Measurements from ENCODE around the gene PLRG1.

Gene PLRG1

DNA sequence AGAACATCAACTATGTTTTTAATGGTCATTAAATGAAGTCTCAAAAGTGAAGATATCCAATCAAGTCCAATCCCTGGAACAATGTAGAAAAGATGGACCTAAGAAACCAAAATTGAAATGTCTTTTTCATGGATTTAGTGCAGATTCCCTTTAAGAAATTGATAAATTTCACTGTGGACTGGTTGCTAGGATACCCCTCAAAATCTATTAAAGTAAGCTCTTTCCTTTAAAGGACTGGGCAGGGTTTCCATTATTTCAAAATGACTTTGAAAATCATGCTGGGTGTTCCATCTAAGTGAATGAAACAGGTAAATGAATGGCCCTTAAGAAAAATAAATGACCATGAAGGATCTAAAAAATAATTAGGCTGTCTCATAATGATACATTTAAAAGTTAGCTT lies 28.6 kb downstream of the PLRG1 start:
- no peak for DNase-seq (ENCODE audit: low read depth in 2 of 3, low spot score in 2 of 3)

DNA sequence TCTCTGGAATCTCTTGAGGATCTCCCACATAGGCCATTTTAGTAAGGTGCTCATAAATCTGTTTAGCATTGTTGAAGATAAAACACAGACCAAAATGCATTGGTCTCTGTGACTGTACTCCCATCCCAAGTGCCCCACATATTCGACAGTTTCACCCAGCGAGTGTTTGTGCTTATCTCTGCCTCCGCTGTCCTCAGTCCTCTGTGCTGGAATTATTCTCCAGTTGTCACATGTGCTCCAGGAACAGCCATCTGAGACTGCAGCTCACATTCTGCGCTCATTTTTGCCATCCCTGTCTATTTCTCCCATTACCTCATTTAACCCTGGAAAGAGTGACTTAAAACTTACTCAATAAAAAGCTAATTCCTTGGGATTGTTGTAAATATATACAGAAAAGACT lies 31.0 kb downstream of the PLRG1 start:
- no peak for DNase-seq (ENCODE audit: low read depth in 2 of 3, low spot score in 2 of 3)

DNA sequence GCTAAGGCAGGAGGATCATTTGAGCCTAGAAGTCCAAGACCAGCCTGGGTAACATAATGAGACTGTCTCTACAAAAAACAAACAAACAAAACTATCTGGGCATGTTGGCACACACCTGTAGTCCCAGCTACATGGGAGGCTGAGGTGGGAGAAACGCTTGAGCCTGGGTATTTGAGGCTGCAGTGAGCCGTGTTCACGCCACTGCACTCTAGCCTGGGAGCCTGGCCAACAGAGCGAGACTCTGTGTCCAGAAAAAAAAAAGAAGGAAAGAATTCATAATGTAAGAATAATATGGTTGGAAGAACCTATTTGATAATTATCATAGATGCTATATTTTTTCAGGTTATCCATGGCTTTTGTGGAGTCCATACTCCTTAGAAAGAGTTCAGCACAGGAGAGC lies 32.6 kb downstream of the PLRG1 start:
- no peak for DNase-seq (ENCODE audit: low read depth in 2 of 3, low spot score in 2 of 3)

DNA sequence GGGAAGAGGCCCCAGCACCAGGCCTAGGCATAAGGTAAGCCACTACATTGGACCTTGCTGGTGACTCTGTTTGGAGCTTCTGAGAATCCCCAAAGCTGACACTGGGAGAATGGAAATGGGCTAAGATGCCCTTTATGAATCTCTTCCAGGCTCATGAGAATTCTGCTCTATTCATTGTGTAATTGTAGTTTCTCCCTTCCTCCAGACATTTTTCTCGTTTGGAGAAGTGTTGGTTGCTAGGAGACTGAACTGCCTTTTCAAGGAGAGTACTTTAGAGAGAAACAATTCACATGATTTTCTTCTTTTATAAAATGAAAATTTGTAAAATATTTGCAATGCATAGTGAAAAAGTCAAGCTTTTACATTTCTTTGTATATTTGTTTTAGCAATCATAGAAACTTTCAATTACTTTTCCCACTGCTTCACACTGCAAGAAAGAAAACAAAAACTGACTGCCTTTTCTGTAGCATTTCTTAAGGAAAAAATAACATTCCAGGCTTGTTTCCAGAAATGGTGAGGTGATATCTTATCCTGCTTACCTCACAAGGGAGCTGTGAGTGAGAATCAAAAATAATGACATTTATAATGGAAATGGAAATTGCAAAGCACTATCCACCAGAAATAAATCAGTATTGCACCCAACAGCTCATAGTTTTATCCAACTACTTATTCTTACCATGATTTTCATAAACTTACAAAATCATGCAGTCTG lies 33.7 kb downstream of the PLRG1 start:
- DNase-seq (ENCODE audit: low read depth in 2 of 3, low spot score in 2 of 3) = no peak

DNA sequence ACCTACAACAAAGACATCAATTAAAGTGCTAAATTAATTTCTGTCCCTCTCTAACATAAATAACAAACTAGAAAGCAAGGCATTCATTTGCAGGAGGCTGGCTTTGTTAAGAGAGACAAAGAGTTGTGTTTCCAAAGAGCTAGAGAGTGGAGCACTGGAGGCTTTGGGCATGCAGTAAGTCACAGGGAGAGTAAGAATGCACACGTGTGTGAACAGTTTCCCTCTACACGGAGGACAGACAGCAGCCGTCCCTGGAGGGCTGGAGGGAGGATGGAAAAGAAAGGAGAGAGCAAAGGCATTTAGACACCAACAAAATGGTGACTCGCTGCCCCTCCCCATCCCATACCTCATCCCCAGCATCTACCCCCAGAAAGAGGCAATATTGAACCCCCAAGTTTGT lies 38.2 kb downstream of the PLRG1 start:
- no peak for DNase-seq (ENCODE audit: low read depth in 2 of 3, low spot score in 2 of 3)

DNA sequence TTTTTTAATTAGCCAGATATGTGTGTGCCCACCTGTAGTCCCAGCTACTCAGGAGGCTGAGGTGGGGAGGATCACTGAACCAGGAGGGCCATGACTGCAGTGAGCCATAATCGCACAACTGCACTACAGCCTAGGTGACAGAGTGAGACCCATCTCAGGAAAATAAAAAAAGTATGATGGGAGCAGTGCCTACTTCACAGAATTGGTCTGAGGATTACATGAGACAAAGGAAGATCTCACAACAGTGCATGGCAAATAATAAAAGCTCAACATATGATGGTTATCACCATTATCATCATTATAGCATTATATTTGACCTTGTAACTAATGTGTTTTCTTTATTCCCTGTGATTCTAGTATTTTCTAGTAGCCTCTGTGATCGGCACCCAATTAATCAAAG lies 38.7 kb downstream of the PLRG1 start:
- DNase-seq (ENCODE audit: low read depth in 2 of 3, low spot score in 2 of 3) = no peak

DNA sequence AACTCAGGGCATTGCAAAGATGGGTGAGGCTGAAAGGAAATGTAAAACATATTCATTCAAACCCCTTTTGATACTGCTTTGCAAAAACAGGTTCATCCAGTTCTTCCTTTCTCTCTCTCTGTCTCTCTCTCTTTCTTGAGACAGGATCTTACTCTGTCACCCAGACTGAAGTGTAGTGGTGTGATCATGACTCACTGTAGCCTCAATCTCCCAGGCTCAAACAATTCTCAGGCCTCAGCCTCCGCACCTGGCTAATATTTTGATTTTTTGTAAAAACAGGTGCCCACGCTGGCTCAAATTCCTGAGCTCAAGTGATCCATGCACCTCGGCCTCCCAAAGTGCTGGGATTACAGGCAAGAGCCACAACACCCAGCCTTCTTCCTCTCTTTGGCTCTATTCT lies 43.0 kb downstream of the PLRG1 start:
- no peak for DNase-seq (ENCODE audit: low read depth in 2 of 3, low spot score in 2 of 3)

DNA sequence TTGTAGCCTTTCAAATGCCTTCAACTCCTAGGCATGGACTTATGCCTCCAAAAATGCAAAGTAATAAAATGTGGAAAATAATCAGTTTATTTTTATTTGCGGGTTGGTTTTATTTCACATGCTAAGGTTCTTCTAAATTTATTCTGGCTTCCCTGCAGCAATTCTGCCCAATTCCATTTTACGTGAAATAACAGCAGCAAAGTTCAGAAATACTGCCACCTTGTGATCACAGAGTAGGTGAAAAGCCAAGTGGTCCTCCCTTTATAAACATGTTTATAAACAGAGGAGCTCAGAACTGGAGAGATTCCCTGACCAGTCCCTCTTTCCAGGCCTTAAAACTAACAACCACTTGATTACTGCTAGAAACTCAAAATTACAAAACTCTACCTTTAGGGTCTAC lies 43.9 kb downstream of the PLRG1 start:
- DNase-seq (ENCODE audit: low read depth in 2 of 3, low spot score in 2 of 3) = no peak

DNA sequence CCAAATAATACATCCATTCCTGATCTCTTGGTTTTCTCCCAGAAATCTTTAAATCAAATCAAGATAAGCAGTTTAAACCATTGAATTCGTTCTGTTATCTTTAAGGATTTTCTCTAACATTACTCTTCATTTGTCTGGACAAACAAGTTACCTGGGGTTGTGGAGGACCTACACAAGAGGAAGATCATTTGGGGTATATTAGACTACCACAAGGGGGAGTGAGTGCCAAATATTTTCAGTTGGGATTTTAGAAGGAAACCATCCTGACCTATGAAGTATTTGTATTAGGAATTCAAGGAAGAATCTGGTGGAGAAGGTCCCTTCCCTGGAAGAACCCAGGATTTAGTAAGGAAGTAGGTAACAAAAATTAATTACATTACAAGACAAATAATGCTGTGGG lies 46.6 kb downstream of the PLRG1 start:
- DNase-seq (ENCODE audit: low read depth in 2 of 3, low spot score in 2 of 3) = no peak

DNA sequence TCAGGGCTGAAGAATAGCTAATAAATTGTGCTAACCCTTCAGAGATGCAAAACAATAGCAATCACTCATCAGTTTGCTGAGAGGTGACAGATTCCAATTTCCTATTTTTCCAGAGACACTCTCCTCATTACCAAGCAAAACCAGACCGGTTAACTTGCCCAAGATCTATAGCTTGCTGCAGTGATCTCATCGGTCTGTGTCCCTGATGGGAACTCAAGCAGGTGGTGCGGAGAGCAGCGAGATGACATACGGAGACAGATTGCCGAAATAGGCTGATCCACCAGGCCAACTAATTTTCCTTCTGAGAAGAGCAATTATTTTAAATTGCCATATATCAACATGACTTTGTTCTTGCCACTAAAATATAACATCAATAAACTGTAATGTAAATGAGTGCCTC lies 48.1 kb downstream of the PLRG1 start:
- no peak for DNase-seq (ENCODE audit: low read depth in 2 of 3, low spot score in 2 of 3)

DNA sequence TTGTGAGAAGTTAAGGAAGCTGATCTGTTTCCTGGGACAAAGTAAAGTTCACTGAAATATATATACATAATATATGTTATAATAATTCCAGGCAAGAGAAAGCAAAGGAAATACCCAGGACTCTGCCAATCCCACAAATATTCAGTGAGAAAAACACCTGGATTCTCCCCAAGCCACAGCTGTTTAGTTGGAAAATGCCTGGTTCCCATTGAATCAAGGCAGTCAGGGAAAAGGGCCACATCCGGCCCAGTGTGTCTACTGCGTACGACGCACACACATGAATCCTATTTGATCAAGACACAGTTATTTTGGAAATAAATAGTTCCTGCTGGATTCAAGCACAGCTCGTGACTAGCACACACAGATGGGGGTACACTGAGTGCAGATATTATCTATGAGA lies 52.3 kb downstream of the PLRG1 start:
- DNase-seq (ENCODE audit: low read depth in 2 of 3, low spot score in 2 of 3) = no peak

DNA sequence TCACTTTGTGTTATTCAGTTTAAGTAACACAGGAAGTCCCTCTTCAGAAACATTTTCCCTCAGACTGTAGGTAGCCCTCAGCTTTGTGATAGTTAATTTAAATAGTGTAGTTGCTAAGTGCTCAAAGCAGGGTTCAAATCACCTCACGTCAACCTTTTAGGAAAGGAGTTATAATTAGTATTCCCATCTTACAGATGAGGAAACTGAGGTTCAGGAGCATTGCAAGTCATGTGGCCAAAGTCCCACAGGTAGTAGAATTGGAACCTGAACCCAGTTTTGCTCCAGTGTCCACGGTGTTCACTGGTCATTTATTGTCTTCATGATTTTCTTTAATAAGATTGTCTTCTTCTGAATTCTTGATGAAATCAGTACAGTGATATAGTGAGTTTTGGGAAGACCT lies 54.3 kb downstream of the PLRG1 start:
- no peak for DNase-seq (ENCODE audit: low read depth in 2 of 3, low spot score in 2 of 3)

DNA sequence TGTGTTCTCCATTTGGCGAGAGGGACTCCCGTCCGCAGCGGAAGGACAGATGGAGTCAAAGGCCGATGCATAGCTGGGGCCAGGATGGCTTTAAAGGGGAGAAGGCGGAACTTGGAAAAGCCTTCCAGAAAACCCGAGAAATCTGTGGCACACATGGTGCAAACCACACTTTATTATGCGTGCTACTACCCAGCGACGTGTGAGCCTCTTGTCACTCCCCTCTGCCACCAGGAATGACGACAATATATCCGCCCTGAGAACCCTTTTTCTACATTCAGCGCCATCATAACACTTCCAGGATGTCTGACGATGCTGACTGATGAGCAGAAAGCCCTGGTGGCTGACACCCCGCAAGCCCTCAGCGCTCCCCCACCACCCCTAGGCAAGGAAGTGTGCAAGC lies 57.9 kb downstream of the PLRG1 start:
- DNase-seq (ENCODE audit: low read depth in 2 of 3, low spot score in 2 of 3) = no peak

DNA sequence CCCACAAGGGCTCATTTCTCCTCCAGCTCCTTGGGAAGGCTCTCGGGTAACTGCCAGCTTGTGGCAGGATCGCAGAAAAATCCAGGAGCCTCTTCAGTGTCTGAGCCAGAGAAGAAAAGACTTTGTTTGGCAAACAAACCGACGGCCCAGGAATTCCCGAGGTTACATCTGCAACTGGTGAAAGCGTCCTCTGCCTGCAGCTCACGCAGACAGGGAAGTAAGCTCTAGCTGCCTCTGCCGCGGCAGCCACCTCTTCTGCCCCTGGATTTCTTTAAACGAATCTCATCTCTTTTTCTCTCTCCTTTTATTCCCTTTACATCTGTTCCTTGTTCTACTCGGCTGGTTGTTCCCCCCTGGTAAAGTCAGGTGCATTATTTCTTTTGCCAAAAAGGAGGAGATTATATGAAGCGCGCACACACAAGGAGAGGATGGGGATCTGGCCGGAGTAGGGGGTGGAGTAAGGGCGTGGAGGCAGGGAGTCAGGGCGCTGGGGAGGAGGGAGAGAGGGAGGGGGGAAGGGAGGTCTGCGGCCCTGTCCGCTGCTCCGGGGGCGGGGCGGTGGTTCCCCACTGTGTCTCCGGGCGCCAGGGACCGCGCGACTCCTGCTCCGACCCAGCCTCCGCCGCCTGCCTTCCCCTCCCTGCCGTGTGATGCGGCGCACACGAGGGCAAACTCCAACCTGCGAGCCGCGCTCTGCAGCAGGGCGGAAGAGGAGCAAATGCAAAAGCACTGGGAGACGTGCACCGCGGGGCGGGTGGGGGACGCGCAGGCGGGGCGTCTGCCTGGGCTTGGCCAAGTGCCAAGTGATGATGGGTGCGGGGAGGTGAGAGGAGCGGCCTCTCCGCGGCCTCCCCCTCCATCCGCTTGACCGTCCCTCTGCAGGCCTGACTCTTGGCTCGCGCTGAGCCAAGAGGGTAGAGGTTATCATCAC lies 58.6 kb downstream of the PLRG1 start, which contains the start of gene DCHS2:
DCHS2 (minus strand) TSS at position 459 of the 931 bp plus-strand sequence; CDS start at position 15, 444 bp downstream.
- no peak for DNase-seq (ENCODE audit: low read depth in 2 of 3, low spot score in 2 of 3)

DNA sequence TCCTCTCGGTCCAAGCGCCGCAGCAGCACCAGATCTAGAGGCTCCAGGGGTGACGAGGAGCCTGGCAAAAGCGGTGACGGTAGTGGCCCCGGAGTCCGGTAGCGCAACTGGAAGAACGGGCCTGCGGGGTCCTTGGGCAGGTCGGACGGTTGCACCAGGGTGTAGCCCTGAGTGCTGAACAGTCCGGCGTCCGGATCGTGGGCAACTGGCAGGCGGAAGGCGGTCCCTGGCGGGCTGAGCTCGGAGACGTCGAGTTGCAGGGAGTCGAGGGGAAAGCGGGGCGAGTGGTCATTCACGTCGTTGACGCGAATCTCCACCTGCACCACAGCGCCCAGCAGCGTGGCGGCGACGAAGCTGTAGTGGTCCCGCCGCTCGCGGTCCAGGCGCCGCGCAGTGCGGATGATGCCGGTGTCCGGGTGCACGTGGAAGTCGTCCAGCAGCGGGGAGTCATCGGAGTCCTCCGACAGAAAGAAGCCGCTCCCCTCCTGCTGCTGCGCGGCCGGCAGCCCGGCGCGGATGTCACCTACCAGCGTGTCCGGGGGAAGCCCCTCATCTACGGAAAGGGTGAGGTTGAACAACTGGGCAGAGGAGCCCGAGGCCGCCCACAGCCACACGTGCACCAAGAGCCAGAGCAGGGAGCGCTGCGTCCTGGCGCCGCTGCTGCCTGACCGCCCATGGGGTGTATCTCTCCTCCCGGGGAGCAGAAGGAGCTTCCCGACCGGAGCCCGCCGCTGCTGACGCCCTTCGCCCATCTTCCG lies 59.4 kb downstream of the PLRG1 start:
- DNase-seq (ENCODE audit: low read depth in 2 of 3, low spot score in 2 of 3) = peak in 1 of 3 experiments; percentile 9

DNA sequence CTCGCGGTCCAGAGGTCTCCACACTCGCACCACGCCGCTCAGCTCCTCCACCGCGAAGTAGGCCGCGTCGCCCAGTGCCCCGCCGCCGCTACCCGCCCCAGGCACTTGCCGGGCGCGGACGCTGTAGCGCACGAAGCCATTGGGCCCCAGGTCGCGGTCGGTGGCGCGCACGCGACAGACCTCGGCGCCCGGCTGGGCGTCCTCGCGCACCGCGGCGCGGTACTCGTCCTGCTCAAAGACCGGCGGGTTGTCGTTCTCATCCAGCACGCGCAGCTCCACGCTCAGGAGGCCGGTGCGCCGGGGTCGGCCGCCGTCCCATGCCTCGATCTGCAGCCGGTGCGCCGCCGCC lies 60.0 kb downstream of the PLRG1 start:
- DNase-seq (ENCODE audit: low read depth in 2 of 3, low spot score in 2 of 3) = no peak

DNA sequence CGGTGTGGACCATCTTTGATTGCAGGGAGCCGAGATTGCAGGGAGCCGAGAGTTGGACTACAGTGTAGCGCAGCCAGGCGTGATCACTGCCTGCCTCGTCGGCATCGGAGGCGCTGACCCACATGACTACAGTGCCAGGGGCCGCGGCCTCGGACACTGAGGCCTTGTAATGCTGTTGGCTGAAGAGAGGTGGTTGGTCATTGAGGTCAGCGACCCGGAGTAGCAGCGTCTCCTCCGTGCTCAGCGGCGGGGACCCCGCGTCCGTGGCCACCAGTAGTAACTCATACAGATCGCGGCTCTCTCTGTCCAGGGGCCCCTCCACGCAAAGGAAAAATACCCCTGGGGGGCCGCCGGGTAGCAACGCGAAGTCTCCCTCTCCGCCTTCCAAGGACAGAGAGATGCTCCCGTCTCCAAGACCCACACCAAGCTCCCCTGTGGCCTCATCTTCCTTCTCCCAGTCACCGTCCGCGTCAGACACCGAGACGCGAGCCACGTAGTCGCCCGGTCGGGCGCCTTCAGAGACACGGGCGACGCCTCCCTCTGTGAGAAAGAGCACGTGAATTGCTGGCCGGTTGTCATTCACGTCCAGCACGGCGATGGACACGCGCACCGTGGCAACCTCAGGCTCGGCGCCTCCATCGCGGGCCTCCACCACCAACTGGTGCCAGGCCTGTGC lies 60.5 kb downstream of the PLRG1 start:
- DNase-seq (ENCODE audit: low read depth in 2 of 3, low spot score in 2 of 3) = no peak

DNA sequence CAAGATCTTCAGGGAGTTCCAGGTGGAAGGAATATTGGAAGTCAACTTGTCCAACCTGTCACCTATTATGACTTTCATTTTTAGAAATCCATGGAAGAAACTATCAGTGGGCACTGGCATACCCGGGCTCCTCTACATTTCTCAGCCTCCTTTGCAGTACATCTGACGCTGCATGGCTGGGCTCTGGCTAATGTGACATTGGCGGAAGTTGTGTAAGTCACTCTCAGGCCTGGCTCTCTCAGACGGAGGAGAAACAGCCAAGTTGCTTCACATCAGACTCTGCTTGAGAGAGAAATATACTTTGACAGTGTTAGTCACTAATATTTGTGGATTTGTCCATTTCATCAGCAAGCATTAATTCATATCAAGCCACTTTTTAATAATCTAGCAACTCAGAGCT lies 63.1 kb downstream of the PLRG1 start:
- no peak for DNase-seq (ENCODE audit: low read depth in 2 of 3, low spot score in 2 of 3)

DNA sequence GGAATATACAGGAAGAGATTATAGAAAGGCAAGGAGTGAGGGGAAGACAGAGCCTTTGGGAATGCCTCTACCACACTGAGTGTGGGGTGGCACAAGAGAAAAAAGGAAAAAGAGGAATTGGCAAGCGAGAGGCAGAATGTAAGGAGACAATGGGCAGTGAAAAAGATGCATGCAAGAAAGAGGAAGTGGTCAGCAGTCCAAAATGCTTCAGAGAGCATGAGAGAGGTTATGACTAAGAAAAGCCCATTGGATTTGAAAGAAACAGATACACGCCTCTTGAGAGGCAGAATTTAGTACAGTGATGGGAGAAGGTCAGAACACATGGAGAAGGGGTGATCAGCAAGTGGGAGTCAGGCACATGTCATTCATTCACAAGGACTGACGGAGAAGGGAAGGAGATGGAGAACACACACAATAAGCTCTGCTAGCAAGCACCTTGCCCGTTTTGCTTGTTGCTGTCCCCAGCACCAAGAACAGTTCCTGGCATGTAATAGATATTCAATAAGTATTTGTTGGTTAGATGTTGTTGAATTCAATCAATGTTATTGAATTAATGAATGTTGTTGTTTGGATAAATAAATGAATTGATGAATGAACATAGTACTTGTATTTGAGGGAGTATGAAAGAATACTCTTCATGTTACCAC lies 65.0 kb downstream of the PLRG1 start:
- DNase-seq (ENCODE audit: low read depth in 2 of 3, low spot score in 2 of 3) = no peak
